GM18951 (cell line): ENCODE data around the gene B3GAT2.

Experiments
- POLR2A ChIP-seq: IDR thresholded peaks from 4 replicates; pipeline ENCODE4 v1.6.1; 2011; ENCODE audit warnings: mild to moderate bottlenecking; ENCODE audit not compliant: insufficient read length, insufficient read depth; ENCODE audit errors: extremely low read depth
- in situ Hi-C: fragments of 300-500 bp; cut with MboI; formaldehyde crosslinking; loops from one replicate; pipeline ENCODE4 v1.12.0; 2022; ENCODE audit warnings: low sequenced_read_pairs, mixed read lengths, inconsistent platforms; ENCODE audit not compliant: unreplicated experiment

Gene B3GAT2

DNA sequence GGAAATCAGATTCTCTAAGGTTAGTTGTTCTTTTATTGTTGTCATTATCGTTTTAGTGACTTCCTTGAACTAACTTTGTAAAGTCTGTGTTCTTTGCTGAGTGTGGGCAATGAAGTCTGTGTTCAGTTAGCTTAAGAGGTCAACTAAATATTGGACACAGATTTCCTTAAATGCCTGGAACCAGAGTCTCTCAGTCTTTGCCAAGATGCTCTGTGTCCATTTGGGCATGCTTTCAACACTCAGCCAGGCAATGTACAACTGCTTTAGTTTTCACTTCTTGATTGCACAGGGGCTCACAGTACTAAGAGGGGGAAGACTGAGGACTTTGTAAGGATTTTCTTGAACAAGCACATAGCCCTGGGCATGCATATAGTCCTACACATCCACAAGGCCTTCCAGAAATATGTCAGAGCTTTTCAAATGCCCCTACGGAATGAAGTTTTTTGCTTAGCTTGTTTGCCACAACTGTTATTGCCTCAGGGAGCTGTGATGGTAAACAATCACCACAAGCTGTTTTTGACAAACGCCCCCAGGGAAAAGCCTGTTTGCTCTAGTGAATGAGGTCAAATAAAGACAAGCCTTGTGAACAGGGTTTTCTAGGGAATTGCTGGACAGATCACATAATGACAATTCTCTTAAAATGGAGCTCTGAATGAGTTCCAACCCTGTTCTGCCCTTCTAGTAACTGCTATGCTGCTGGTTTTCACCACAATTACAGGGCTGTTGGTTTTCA lies 82.5 kb downstream of the B3GAT2 start:
- TF ChIP-seq POLR2A: no peak
- in situ Hi-C loops: no loop called here

- no peak for TF ChIP-seq POLR2A
- in situ Hi-C loops: no loop called here
Measured at GRCh38 chr6:70872469-70872868, 84.4 kb downstream of the B3GAT2 start.

DNA sequence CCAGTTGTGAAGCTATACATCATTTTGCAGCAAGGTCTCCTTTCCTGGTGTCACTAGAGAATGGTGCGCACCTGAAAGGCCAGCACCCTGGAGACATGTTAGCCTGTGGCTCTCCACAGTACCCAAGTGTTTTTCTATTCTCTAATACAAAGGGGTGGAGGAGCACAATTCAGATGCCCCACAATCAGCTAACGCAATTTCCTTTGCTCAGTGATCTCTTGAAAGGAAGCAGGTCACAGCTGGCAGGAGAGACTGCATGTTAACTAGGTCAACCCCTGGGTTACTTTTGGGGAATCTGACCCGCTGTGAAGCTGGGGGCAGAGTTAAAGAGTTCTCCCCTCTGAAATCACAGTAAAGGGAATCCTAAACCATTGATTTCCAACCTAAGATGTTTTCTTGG lies 92.5 kb downstream of the B3GAT2 start:
- in situ Hi-C loops: no loop called here
- TF ChIP-seq POLR2A: no peak

- TF ChIP-seq POLR2A: no peak
- in situ Hi-C loops: no loop called here
Measured at GRCh38 chr6:70863343-70863742, 93.5 kb downstream of the B3GAT2 start.

GRCh38 chr6:70860920-70861319 lies 95.9 kb downstream of the B3GAT2 start:
- in situ Hi-C loops: no loop called here
- no peak for TF ChIP-seq POLR2A

DNA sequence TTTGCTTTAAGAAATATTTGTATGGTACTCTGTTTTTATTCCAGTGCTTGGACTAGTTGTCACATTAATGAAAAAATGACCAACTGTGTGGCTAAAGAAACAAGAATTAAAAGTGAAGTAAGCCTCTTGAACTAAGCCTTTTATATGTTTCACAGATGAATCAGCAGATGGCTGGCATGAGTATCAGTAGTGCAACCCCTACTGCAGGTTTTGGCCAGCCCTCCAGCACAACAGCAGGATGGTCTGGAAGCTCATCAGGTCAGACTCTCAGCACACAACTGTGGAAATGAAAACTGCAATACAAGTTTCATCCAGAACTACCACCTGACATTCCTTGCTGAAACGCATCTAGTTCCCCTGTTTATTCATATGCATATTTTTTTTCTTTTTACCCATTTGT lies 96.8 kb downstream of the B3GAT2 start:
- TF ChIP-seq POLR2A: no peak
- in situ Hi-C loops: no loop called here

- in situ Hi-C loops: no loop called here
- TF ChIP-seq POLR2A: no peak
Measured at GRCh38 chr6:70857387-70858077, 99.3 kb downstream of the B3GAT2 start.

- in situ Hi-C loops: no loop called here
- TF ChIP-seq POLR2A: no peak
Measured at GRCh38 chr6:70852667-70853246, 104.1 kb downstream of the B3GAT2 start.

- in situ Hi-C loops: no loop called here
- no peak for TF ChIP-seq POLR2A
Measured at GRCh38 chr6:70849348-70850069, 107.4 kb downstream of the B3GAT2 start.

DNA sequence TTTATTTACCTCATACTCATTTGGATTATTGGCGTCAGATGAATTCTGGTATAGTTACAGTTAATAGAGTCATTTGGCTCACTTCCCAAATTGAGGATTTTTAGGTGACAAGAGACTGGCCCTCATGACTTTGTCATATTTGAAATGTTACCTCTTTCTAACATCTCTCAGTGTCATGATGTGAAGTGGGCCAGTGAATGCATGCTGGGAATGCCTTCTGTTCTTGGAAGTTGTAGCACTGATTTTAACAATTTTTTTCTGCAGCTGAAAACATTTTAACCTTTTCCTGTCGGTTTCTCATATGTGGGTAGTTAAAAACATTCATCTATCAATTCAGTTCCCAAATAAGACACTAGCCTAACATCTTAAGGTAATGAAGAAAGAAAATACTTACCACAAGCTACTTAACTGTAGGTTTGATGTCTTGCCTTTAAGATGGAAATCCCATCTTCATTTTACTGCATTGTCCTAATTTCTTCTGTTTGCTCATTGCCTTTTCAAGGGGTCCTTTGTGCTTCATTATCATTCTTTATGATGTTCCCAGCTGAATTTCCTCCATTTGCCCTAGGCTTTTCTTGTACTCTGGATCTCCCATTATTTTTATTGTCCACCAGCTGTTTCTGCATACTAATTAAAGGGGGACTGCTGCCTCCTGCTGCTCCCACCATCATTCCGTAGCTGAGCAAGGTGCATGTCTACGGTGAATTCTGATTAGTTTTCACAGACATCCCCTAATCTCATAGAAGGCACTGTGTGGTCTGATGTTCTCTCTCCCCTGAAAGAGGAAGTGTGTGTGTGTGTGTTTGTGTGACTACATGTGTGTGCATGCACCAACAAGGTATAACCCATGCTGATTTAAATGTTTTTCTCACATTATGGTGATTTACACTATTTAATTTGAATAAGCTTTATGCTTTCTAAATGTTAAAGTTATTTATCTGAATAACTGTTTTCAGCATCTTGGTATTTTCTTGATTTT lies 109.5 kb downstream of the B3GAT2 start:
- in situ Hi-C loops: no loop called here
- no peak for TF ChIP-seq POLR2A

- in situ Hi-C loops: no loop called here
- TF ChIP-seq POLR2A: no peak
Measured at GRCh38 chr6:70846207-70846835, 110.5 kb downstream of the B3GAT2 start.

GRCh38 chr6:70844301-70844700 lies 112.6 kb downstream of the B3GAT2 start:
- no peak for TF ChIP-seq POLR2A
- in situ Hi-C loops: no loop called here
